ENCODE results near the gene PITPNC1. TPM values are rescaled to one million over a fixed set of nuclear protein-coding genes. Genes with fewer than 3 reads are reported as not detected.

PITPNC1 gene
- polyA plus RNA-seq, 3 donors: 17.7 to 21.5 (median 19.6) TPM

GRCh38 chr17:67542219-67543114 is 165.4 kb downstream of the PITPNC1 start:
- no peak for DNase-seq

- DNase-seq: no peak
Observed at GRCh38 chr17:67544364-67544955, 167.4 kb downstream of the PITPNC1 start.

GRCh38 chr17:67546578-67547527 is 169.8 kb downstream of the PITPNC1 start:
- no peak for DNase-seq

- no peak for DNase-seq
Observed at GRCh38 chr17:67548693-67549092, 171.6 kb downstream of the PITPNC1 start.

GRCh38 chr17:67549820-67550219 is 172.7 kb downstream of the PITPNC1 start:
- no peak for DNase-seq

- DNase-seq: no peak
Observed at GRCh38 chr17:67554634-67555033, 177.6 kb downstream of the PITPNC1 start.

GRCh38 chr17:67555855-67556254 is 178.8 kb downstream of the PITPNC1 start:
- DNase-seq: no peak

GRCh38 chr17:67557052-67557845 is 180.2 kb downstream of the PITPNC1 start:
- DNase-seq: no peak

- no peak for DNase-seq
Observed at GRCh38 chr17:67557921-67558320, 180.8 kb downstream of the PITPNC1 start.

- DNase-seq: no peak
Observed at GRCh38 chr17:67558740-67559380, 181.8 kb downstream of the PITPNC1 start.

- DNase-seq: no peak
Observed at GRCh38 chr17:67559381-67559966, 182.4 kb downstream of the PITPNC1 start.

DNA sequence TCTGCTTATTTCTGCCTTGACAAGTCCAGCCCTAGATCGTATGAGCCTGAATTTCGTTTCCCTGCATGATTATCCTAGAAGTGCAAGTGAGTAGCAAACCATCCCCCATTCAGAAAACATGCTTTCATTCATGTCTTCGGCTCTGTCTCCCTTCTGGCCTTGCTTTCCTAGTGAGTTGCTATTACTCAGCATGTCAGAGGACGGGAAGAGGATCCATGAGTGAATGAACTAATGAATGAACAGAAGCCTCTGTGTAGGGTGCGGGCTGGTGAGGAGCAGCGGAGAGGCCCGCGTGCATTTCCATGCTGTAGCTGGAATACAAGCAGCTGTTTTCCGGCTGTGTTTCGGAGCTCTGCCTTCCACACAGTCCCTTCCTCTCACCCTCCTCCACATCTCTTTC is 184.9 kb downstream of the PITPNC1 start:
- no peak for DNase-seq

- DNase-seq: no peak
Observed at GRCh38 chr17:67563692-67564228, 186.7 kb downstream of the PITPNC1 start.

DNA sequence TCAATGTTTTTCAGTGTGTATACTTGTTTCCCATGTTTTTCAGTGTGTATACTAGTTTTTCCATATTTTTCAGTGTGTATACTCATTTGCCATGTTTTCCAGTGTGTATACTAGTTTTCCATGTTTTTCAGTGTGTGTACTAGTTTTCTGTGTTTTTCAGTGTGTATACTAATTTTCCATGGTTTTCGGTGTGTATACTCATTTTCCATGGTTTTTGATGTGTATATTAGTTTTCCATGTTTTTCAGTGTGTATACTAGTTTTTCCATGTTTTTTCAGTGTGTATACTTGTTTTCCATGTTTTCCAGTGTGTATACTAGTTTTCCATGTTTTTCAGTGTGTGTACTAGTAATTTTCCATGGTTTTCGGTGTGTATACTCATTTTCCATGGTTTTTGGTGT is 188.0 kb downstream of the PITPNC1 start:
- DNase-seq: no peak

GRCh38 chr17:67566656-67567055 is 189.6 kb downstream of the PITPNC1 start:
- no peak for DNase-seq

- no peak for DNase-seq
Observed at GRCh38 chr17:67569015-67569451, 192.0 kb downstream of the PITPNC1 start.

GRCh38 chr17:67569873-67570272 is 192.8 kb downstream of the PITPNC1 start:
- no peak for DNase-seq

DNA sequence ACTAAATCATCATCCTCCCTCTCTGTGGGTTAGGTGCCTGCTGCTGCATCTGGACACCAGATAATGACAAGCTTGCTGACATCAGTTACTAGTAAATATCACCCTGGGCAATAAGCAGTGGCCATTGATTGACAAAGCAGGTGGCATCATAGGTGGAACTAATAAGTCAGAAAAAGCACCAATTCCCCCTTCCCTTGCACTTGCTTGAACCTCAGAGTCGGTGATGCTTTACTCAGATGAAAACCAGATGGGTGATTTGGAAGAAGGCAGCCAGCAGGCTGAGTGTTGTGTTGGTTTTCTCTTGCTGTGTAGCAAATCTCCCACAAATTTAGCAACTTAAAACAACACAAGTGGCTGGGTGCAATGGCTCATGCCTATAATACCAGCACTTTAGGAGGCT is 193.7 kb downstream of the PITPNC1 start:
- DNase-seq: no peak

GRCh38 chr17:67571478-67571877 is 194.4 kb downstream of the PITPNC1 start:
- DNase-seq: no peak

Data from renal pelvis (tissue), 4 donors.